ENCODE measurements around the gene CCNJL. TPM values are rescaled to one million over a fixed set of nuclear protein-coding genes. Genes with fewer than 3 reads are reported as not detected.

CCNJL gene
- total and polyA plus RNA-seq, 2 experiments from 2014 or later = 8.1 to 10.8 TPM

GRCh38 chr5:160359816-160360215 is 47.5 kb upstream of the CCNJL start:
- Histone ChIP-seq H3K36me3 (replicated peaks; ENCODE audit: insufficient read depth, low read depth) (no peaks in the 10 kb centered on the region), H3K27ac (peak overlapping the region; percentile 61)
- 69% methylated on average over 3 of the region's 4 CpGs for WGBS (ENCODE audit: low lambda C conversion rate, missing lambda C conversion rate)

GRCh38 chr5:160359242-160359641 is 46.9 kb upstream of the CCNJL start:
- Histone ChIP-seq H3K9me2 (replicated peaks; ENCODE audit: insufficient read depth) (no peaks in the 10 kb centered on the region), H3K27ac (peak overlapping the region; percentile 61), H3K4me1 (ENCODE audit: insufficient read depth) (peaks cover 30% of the 10 kb centered on the region), H3K4me3 (no peak overlapping the region), H3K27me3 (no peaks in the 10 kb centered on the region), H3K36me3 (replicated peaks; ENCODE audit: insufficient read depth, low read depth) (no peaks in the 10 kb centered on the region), H4K20me1 (ENCODE audit: insufficient read depth, poor library complexity, severe bottlenecking) (no peaks in the 10 kb centered on the region), H3K79me2 (no peaks in the 10 kb centered on the region), H3K4me2 (no peak overlapping the region), H2AFZ (no peak overlapping the region), H3K9me3 (ENCODE audit: low read depth) (no peaks in the 10 kb centered on the region)
- 7% methylated on average over 1 of the region's 1 CpG for whole genome bisulfite sequencing (ENCODE audit: low lambda C conversion rate, missing lambda C conversion rate)
- TF ChIP-seq EZH2 (IDR thresholded peaks at IDR 0.05; ENCODE audit: borderline replicate concordance) (no peak), CTCF (IDR thresholded peaks at IDR 0.05; ENCODE audit: poor library complexity) (no peak), EZH2phosphoT487 (IDR thresholded peaks at IDR 0.05; ENCODE audit: low read depth, severe bottlenecking, unreplicated experiment) (no peak)
- no peak for DNase-seq (ENCODE audit: low spot score)

More at GRCh38 chr5:160359816-160360215, 47.5 kb upstream of the CCNJL start:
- no peaks in the 10 kb centered on the region for H3K9me3 ChIP-seq (ENCODE audit: low read depth)
- H3K4me2 ChIP-seq = no peak overlapping the region
- no peak for TF ChIP-seq CTCF (IDR thresholded peaks at IDR 0.05; ENCODE audit: poor library complexity)
- no peak for TF ChIP-seq EZH2phosphoT487 (IDR thresholded peaks at IDR 0.05; ENCODE audit: low read depth, severe bottlenecking, unreplicated experiment)
- TF ChIP-seq EZH2 (IDR thresholded peaks at IDR 0.05; ENCODE audit: borderline replicate concordance) = no peak
- peak; percentile 27 for DNase-seq (ENCODE audit: low spot score)
- H3K4me3 ChIP-seq = no peak overlapping the region
- no peaks in the 10 kb centered on the region for H3K79me2 ChIP-seq
- peaks cover 30% of the 10 kb centered on the region for H3K4me1 ChIP-seq (ENCODE audit: insufficient read depth)
- H3K9me2 ChIP-seq (replicated peaks; ENCODE audit: insufficient read depth) = no peaks in the 10 kb centered on the region
- H4K20me1 ChIP-seq (ENCODE audit: insufficient read depth, poor library complexity, severe bottlenecking) = no peaks in the 10 kb centered on the region
- H2AFZ ChIP-seq = peak overlapping the region; percentile 26
- H3K27me3 ChIP-seq = no peaks in the 10 kb centered on the region

- H3K4me2 ChIP-seq = no peak overlapping the region
- 92% methylated on average over 5 of the region's 7 CpGs for WGBS (ENCODE audit: low lambda C conversion rate, missing lambda C conversion rate)
- TF ChIP-seq EZH2 (IDR thresholded peaks at IDR 0.05; ENCODE audit: borderline replicate concordance) (no peak), CTCF (IDR thresholded peaks at IDR 0.05; ENCODE audit: poor library complexity) (no peak)
Observed at GRCh38 chr5:160357861-160358411, 45.6 kb upstream of the CCNJL start.

More at GRCh38 chr5:160357861-160358411, 45.6 kb upstream of the CCNJL start:
- H3K36me3 ChIP-seq (replicated peaks; ENCODE audit: insufficient read depth, low read depth) = no peaks in the 10 kb centered on the region
- H3K27ac ChIP-seq = peak overlapping the region; percentile 34
- H3K9me3 ChIP-seq (ENCODE audit: low read depth) = no peaks in the 10 kb centered on the region
- no peak overlapping the region for H2AFZ ChIP-seq
- no peaks in the 10 kb centered on the region for H3K27me3 ChIP-seq
- no peak overlapping the region for H3K4me3 ChIP-seq
- H4K20me1 ChIP-seq (ENCODE audit: insufficient read depth, poor library complexity, severe bottlenecking) = no peaks in the 10 kb centered on the region
- peaks cover 22% of the 10 kb centered on the region for H3K4me1 ChIP-seq (ENCODE audit: insufficient read depth)
- H3K79me2 ChIP-seq = no peaks in the 10 kb centered on the region
- no peaks in the 10 kb centered on the region for H3K9me2 ChIP-seq (replicated peaks; ENCODE audit: insufficient read depth)
- no peak for DNase-seq (ENCODE audit: low spot score)

Measured in hepatocyte (in vitro differentiated cells).